ENCODE data around the gene KIAA0586.
"Not testable (repeated sequence)": the region's sequence is repeated elsewhere in the genome, so short reads cannot be mapped to it uniquely, and the experiment has no call there.

Gene KIAA0586

DNA sequence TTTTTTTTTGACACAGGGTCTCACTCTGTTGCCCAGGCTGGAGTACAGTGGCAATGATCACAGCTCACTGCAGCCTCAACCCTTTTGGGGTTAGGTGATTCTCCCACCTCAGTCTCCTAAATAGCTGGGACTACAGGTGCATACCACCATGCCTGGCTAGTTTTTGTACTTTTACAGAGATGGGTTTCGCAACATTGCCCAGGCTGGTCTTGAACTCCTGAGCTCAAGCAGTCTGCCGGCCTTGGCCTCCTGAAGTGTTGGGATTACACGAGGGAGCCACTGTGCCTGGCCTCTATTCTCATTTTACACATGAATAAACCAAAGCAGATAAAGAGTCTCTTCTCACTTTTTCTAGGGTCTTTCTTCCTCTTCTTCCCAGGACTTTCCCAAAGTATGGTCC lies 28.6 kb upstream of the KIAA0586 start:
- TF ChIP-seq, protein P1, sequence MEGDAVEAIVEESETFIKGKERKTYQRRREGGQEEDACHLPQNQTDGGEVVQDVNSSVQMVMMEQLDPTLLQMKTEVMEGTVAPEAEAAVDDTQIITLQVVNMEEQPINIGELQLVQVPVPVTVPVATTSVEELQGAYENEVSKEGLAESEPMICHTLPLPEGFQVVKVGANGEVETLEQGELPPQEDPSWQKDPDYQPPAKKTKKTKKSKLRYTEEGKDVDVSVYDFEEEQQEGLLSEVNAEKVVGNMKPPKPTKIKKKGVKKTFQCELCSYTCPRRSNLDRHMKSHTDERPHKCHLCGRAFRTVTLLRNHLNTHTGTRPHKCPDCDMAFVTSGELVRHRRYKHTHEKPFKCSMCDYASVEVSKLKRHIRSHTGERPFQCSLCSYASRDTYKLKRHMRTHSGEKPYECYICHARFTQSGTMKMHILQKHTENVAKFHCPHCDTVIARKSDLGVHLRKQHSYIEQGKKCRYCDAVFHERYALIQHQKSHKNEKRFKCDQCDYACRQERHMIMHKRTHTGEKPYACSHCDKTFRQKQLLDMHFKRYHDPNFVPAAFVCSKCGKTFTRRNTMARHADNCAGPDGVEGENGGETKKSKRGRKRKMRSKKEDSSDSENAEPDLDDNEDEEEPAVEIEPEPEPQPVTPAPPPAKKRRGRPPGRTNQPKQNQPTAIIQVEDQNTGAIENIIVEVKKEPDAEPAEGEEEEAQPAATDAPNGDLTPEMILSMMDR (IDR thresholded peaks at IDR 0.05; ENCODE audit: control insufficient read depth, extremely low read depth, insufficient read depth): no peak
- DNase-seq (ENCODE audit: low read depth): no peak
- no peak overlapping the region for H3K4me3 ChIP-seq (ENCODE audit: low read depth, low read length)

DNA sequence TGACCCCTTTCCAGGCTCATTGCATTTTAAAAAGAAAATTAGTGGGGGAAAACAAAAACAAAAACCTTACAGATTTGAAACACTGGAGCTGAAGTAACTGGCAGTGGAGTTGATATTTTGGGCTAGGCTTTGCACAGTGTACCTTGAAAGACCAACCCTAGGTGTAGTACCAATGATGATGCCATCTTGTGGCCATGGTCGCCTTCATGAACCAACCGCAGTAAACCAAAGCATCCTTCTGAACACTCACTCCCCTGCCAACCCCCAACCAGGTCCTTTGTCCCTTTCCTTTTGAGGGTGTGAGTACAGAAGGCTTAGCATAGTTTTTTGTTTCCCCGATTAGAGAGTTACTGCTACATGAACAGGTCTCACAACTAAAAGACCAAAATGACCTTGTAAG lies 25.9 kb upstream of the KIAA0586 start:
- no peak overlapping the region for H3K4me3 ChIP-seq (ENCODE audit: low read depth, low read length)
- DNase-seq (ENCODE audit: low read depth): no peak
- TF ChIP-seq, protein P1 (IDR thresholded peaks at IDR 0.05; ENCODE audit: control insufficient read depth, extremely low read depth, insufficient read depth): peak; percentile 42; the same call in 1 of the 2 replicates

DNA sequence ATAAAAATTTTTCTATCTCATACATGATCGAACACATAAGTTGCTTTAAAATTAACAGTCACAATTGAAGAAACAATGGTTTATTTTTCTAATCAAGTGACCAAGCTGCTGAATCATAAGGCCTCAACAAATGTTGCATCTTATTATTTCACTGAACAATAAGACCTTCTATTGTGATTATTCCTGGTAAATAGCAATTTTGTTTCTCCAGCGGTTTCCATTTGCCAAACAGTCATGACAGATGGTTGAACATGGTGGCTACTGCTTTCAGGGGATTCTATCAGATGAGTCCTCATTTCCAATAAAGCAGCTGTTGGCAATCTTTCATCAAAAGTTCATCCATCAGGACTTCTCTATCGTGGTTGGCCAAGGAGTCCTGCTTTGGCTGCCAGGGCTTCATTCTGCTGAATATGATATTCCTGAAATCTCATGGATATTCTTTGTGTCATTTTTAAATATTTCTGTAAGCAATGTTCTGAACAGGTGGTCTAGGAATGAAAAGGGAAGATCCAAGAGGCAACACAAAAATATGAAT lies 18.8 kb upstream of the KIAA0586 start:
- no peak overlapping the region for H3K4me3 ChIP-seq (ENCODE audit: low read depth, low read length)
- DNase-seq (ENCODE audit: low read depth): no peak
- TF ChIP-seq, protein P1 (IDR thresholded peaks at IDR 0.05; ENCODE audit: control insufficient read depth, extremely low read depth, insufficient read depth): no peak

DNA sequence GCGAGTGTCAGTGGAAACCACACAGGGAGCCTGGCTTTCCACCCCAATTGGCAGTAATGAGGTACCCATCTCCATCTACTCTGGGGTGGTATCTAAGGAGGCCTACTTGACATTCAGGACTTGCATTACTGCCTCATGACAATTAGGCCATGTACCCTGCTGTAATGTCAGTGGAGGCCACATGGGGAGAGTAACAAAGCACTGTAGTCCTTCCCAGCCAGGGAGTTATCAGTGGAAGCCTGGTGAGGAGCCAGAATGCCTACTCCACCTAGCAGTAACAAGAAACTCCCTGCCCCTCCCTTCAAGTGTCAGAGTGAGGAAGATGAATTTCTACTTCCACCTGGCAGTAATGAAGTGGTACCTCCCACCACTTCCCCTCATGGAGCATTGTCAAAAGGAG lies 12.7 kb upstream of the KIAA0586 start:
- H3K4me3 ChIP-seq (ENCODE audit: low read depth, low read length): no peak overlapping the region
- DNase-seq (ENCODE audit: low read depth): no peak
- TF ChIP-seq, protein P1 (IDR thresholded peaks at IDR 0.05; ENCODE audit: control insufficient read depth, extremely low read depth, insufficient read depth): no peak

DNA sequence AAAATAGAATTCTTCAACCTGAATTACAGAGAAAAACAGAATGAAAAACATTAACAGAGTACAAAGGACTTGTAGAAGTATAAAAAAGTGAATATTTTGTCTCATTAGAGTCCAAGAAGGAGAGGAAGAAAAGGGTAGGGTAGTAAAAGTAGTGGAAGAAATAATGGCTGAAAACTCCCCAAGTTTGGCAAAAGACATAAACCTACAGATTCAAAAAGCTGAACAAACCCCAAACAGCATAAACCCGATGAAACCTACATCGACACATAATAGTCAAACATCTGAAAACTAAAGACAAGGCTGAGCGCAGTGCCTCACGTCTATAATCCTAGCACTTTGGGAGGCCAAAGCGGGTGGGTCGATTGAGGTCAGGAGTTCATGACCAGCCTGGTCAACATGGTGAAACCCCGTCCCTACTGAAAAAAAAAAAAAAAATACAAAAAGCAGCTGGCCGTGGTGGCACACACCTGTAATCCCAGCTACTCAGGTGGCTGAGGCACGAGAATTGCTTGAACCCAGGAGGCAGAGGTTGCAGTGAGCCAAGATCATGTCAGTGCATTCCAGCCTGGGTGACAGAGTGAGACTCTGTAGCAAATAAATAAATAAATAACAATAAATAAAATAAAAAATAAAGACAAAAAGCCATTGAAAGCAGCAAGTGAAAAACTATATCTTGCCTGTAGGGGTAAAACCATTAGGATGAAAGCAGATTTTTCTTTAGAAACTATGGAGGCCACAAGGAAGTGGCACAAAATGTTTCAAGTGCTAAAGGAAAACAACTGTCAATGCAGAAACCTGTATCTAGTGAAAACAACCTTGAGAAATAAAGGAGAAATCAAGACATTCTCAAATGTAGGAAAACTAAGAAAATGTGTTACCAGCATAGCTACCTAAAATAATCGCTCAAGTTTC lies 11.6 kb upstream of the KIAA0586 start:
- no peak overlapping the region for H3K4me3 ChIP-seq (ENCODE audit: low read depth, low read length)
- TF ChIP-seq, protein P1 (IDR thresholded peaks at IDR 0.05; ENCODE audit: control insufficient read depth, extremely low read depth, insufficient read depth): no peak
- no peak for DNase-seq (ENCODE audit: low read depth)

DNA sequence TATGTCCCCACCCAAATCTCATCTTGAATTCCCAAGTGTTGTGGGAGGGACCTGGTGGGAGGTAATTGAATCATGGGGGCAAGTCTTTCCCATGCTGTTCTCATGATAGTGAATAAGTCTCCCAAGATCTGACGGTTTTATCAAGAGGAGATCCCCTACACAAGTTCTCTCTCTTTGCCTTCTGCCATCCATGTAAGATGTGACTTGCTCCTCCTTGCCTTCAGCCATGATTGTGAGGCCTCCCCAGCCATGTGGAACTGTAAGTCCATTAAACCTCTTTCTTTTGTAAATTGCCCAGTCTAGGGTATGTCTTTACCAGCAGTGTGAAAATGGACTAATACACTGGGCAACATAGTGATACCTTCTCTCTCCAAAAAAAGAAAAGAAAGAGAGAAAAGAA lies 10.6 kb upstream of the KIAA0586 start:
- not testable (repeated sequence) for DNase-seq (ENCODE audit: low read depth); H3K4me3 ChIP-seq (ENCODE audit: low read depth, low read length)

DNA sequence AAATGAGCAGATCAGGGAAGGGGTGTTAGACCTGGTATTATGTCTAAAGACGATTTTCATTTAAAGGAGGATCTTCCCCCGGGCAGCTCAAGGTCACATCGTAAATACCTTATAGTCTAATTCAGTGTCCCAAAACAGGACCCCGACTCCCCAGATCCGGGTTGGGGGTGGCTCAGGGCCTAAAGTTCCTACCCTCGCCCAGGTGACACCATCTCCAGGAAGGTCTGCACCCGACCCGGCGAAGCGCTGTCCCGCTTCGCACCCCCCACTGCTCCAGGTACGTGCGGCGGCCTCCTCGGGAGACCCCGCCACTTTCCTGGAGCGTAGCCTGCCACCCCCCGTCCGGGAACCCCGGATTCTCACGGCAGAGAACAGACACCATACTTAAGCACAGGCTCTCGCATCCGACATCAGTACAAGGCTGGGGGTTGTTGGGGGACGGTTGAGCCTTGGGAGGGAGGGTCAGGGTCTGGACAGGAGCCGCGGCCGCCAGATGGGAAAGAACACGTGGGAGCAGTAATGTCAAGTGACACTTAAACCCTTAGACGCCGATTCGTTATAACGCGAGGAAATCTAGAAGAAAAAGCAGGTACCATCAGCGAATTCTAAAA lies 744 bp upstream of the KIAA0586 start:
- peak overlapping the region; percentile 95 for H3K4me3 ChIP-seq (ENCODE audit: low read depth, low read length)
- DNase-seq (ENCODE audit: low read depth): peak; percentile 35
- TF ChIP-seq, protein P1 (IDR thresholded peaks at IDR 0.05; ENCODE audit: control insufficient read depth, extremely low read depth, insufficient read depth): no peak

Data from LNCaP clone FGC (cell line).